ENCODE results near the gene PSMA5. TPM values are rescaled to one million over a fixed set of nuclear protein-coding genes. Genes with fewer than 3 reads are reported as not detected.
A peak's percentile ranks its signal among the peaks of the same experiment; 100 is the strongest.

The PSMA5 gene
- total RNA-seq, 1 experiment from 2014 or later, result 169 TPM

GRCh38 chr1:109396513-109396839 is 29.8 kb downstream of the PSMA5 start:
- no peak overlapping the region; a peak in 1 of 4 replicates for H3K4me3 ChIP-seq (replicated peaks in 1 of 2; ENCODE audit: low read depth in 1 of 2, low read length in 2 of 2)
- no peaks in the 10 kb centered on the region; the same call in 1 of the 2 replicates for H3K27me3 ChIP-seq (ENCODE audit: insufficient read depth, low read length)
- intact Hi-C loops (cut with micrococcal nuclease), result loop anchor here (5.0 kb wide), 2 partner anchors 136 to 1614 kb away; no protein-coding TSS in a partner anchor
- CTCF ChIA-PET, result interaction anchor here (2.0 kb wide), 1 partner anchor 114 kb away, joined by 4 read pairs; the partner anchor contains the start of gene PSRC1
- peaks cover 11 to 21% of the 10 kb centered on the region in 2 experiments for H3K4me1 ChIP-seq (ENCODE audit: control insufficient read depth in 1 of 2, insufficient read depth in 2 of 2, low read length in 2 of 2)
- RAD21 ChIA-PET (ENCODE audit: low non-redundant PET in 1 of 2, low total read pairs in 2 of 2, uncharacterized antibody in 2 of 2, unreplicated experiment in 2 of 2), result no interaction called here
- H3K27ac ChIP-seq (ENCODE audit: low read depth, low read length), result no peak overlapping the region
- H3K9ac ChIP-seq (ENCODE audit: low read length), result 0 out of 2 replicates have a peak overlapping the region, but pooled peaks have one; percentile 4
- H3K9me3 ChIP-seq (ENCODE audit: control insufficient read depth in 1 of 2, insufficient read depth in 1 of 2, low read depth in 1 of 2, low read length in 2 of 2), result no peaks in the 10 kb centered on the region
- peaks cover 4 to 5% of the 10 kb centered on the region in 2 experiments; a peak in 2 of 4 replicates for H3K36me3 ChIP-seq (ENCODE audit: control insufficient read depth in 1 of 2, insufficient read depth in 2 of 2, low read length in 2 of 2)
- no TSS peak for BruUV-seq (replicated peaks)
- H2AFZ ChIP-seq (ENCODE audit: low read depth, low read length, poor library complexity, severe bottlenecking), result no peak overlapping the region
- ATAC-seq, result no peak
- DNase-seq (ENCODE audit: low read depth, low spot score), result no peak
- POLR2A ChIA-PET, result interaction anchor here (0.7 kb wide), 1 partner anchor 139 kb away, joined by 3 read pairs; no protein-coding TSS in a partner anchor
- H4K20me1 ChIP-seq (ENCODE audit: insufficient read depth), result no peaks in the 10 kb centered on the region
- H3K79me2 ChIP-seq (ENCODE audit: insufficient read depth, low read length), result no peaks in the 10 kb centered on the region
- peak overlapping the region; percentile 95 for H3K4me2 ChIP-seq (ENCODE audit: low read length)
- TF ChIP-seq CBX3 (IDR thresholded peaks at IDR 0.05; ENCODE audit: low read depth) (no peak), ZFX (IDR thresholded peaks at IDR 0.05) (no peak), CTCF (IDR thresholded peaks at IDR 0.05 in 2 of 3, conservative IDR thresholded peaks at IDR 0.05 in 1 of 3; ENCODE audit: borderline replicate concordance in 1 of 3, insufficient read depth in 1 of 3, low read depth in 2 of 3, low read length in 2 of 3) (no peak), CEBPB (IDR thresholded peaks at IDR 0.05; ENCODE audit: low read depth) (no peak), YY1 (IDR thresholded peaks at IDR 0.05; ENCODE audit: extremely low read depth, insufficient replicate concordance, low read depth, low read length) (no peak), FOSL1 (IDR thresholded peaks at IDR 0.05; ENCODE audit: low read depth) (no peak), EZH2 (IDR thresholded peaks at IDR 0.05) (no peak), EZH2phosphoT487 (IDR thresholded peaks at IDR 0.05; ENCODE audit: borderline replicate concordance) (no peak), TCF7L2 (IDR thresholded peaks at IDR 0.05; ENCODE audit: borderline replicate concordance, extremely low read depth, insufficient read depth, insufficient read length) (no peak), MAX (IDR thresholded peaks at IDR 0.05) (no peak), REST (IDR thresholded peaks at IDR 0.05; ENCODE audit: low read depth) (no peak), ELF1 (IDR thresholded peaks at IDR 0.05; ENCODE audit: borderline replicate concordance, low read depth) (no peak), RAD21 (IDR thresholded peaks at IDR 0.05; ENCODE audit: low read depth) (no peak), POLR2AphosphoS5 (IDR thresholded peaks at IDR 0.05; ENCODE audit: low read depth, low read length) (no peak), ATF3 (IDR thresholded peaks at IDR 0.05) (no peak)
- no peaks in the 10 kb centered on the region for H3K9me2 ChIP-seq (ENCODE audit: insufficient read depth)

Data from HCT116 (cell line).